Skeletal muscle cell (primary cell): ENCODE measurements around the gene TMPRSS3.

ENCODE experiments used
- DNase-seq: peaks from one replicate; pipeline ENCODE4 v3.0.0-alpha.2; 2010; ENCODE audit warnings: low read depth
- H3K4me3 ChIP-seq: 2 replicates; pipeline ENCODE4 v1.5.1; 2011; ENCODE audit warnings: low read depth, mild to moderate bottlenecking, control low read depth, low read length, moderate library complexity

TMPRSS3 gene

DNA sequence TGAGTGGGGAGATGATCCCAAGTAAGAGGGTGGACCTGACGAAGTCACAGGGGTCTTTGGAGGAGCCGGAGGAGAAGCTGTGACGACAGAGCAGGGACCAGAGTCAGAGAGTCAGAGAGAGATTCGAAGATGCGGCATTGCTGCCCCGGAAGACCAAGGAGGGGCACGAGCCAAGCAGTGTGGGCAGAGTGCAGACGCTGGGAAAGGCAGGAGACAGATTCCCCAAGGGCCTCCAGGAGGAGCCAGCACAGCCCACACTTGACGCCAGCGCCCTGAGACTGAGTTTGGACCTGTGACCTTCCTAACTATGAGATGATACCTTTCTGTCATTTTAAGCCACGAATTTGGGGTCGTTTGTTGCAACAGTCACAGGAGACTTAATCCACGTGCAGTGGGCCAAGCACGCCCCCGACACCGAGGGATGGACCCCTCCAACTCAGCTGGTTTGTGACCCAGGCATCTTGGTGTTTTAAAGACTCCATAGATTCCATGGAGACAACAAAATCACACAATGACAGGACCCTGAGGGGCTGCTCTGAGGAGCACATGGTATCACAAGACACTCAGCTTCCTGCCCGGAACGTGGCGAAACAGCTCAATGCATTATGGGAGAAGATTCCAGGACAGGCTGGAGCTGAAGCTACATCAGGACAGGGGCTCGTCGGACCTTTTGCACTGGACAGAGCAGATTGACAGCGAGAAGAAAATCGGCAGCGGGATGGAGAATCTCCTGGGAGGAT, 18.5 kb downstream of the TMPRSS3 start:
- DNase-seq: no peak
- no peak overlapping the region for H3K4me3 ChIP-seq

DNA sequence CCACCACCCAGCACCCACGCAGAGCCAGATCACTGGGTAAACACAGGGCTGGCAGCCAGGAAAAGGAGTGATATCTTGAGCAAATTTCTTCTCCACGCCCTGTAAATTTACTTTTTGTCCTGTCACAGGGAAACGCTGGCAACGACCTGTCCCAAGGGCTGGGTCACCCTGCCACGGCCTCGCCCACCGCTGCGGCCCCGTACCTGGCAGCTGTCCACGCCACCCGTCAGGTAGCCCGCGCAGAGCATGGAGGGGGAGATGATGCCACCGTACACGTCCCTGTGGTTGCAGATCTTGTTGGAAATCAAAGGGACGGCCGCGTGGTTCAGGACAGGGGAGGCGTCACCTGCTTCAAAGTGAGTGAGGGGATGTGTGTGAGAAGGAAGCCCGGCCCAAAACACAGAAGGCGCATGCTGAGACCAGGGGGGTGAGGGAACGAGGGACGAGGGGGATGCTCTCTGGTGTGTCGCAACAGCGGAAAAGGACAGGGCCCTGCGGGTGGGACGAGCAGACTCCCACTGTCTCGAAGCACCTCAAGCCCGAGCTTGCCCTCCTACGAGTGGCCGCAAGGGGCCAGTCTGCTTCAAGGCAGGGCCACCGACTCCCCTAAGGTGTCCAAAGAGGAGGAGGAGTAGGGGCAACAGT, 19.4 kb downstream of the TMPRSS3 start:
- DNase-seq: no peak
- no peak overlapping the region for H3K4me3 ChIP-seq

DNA sequence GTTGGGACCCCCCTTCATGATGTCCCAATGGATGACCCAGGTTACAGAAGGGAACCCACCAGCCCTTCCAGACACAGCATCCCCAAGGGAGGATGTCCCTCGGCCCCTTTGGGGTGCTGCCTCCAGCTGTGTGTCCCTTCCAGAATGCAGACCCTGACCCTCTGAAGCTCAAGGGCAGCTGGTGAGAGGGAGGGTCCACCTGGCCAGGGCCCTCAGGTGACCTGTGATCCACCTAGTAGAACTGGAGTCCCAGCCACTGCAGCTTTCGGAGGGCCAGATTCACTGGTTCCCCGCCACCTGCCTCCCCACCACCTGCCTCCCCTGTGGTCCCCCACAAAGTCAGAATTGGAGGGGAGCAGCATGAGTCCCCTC, 19.9 kb downstream of the TMPRSS3 start:
- DNase-seq: no peak
- no peak overlapping the region for H3K4me3 ChIP-seq

DNA sequence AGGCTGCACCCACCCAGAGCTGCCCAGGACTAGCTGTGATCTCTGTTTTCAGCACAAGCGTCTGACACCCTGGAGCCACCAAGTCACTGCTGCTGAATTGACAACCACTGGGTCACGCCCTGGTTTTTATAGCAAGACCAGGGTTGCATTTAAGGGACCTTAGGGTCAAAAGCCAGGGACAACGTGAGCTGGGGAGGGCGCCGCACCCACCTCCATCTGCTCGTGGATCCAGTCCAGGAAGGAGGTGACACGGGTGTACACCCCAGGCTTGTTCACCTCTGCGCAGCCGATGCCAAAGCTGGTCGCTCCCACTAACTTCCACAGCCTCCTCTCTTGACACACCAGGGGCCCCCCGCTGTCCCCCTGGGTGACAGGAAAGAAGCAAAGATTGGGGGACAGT, 20.3 kb downstream of the TMPRSS3 start:
- H3K4me3 ChIP-seq: no peak overlapping the region
- no peak for DNase-seq

DNA sequence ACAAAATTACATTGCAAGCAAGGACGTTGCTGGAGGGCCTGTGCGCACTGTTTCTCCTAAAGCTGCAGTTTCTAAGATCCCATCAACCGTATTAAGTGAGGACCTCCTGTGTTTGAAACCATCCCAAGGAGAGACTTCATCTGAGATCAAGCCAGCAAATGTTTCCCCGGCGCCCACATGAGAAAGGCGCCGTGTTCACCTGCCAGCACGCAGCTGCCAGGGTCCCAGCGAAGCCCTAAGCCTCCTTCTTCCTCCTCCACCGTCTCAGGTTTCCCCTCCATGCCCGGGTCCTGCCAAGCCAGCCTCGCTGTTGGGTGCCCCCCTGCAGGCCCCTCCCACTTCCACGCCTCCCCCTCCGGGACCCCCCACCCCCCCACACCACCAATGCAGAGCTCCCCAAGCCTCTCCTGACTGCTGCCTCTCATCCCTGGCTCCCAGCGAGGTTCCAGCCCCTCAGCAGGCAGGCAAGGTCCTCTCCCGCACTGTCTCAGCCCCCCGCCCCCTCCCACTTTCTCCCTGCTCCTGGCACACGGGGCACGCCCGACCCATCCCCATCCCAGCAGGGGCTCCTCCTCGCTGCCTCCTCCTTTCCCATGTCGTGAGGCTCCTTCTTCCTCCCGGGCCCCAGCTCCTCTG, 20.9 kb downstream of the TMPRSS3 start:
- H3K4me3 ChIP-seq: no peak overlapping the region
- no peak for DNase-seq

DNA sequence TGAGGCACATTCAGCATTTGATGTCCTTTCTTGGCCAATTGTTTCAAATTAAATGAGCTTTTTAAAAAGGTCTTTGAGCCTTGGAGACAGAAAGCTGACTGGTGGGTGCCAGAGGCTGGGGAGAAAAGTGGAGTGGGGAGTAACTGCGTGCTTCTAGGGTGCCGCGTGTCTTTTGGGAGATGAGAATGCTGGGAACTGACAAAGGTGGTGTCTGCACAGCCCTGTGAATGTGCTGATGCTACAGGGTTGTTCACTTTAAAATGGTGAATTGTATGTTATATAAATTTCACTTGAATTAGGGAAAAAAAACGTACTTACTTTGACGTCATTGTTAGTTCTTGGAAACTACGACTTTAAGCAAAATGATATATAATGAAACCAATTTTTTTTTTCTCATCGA, 21.4 kb downstream of the TMPRSS3 start:
- DNase-seq: no peak
- H3K4me3 ChIP-seq: no peak overlapping the region

DNA sequence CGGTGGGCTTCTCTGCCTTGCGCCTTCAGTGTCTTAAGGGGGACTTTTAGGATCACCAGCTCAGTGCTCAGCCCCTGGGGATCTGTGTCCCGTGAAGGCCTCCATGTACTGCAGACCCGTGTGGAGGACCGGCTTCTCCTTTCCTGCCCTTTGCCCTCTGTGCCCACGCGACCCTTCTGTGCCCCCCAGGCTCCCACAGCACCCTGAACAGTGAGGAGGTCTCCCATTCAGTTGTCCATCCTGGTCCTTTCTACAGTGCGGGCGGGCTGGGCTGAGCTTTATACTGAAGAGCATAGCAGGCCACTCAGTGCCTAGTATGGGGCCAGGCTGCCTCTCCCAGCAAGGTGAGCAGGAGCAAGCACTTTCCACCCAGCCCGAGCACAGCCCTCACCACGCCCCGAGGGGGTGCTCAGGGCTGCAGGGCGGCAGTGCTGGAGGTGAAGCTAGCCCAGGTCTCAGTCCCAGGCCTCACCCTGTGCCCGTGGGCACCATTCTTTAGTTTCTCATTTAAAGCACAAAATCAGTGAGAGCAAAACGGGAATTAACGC, 21.9 kb downstream of the TMPRSS3 start:
- DNase-seq: no peak
- no peak overlapping the region for H3K4me3 ChIP-seq

DNA sequence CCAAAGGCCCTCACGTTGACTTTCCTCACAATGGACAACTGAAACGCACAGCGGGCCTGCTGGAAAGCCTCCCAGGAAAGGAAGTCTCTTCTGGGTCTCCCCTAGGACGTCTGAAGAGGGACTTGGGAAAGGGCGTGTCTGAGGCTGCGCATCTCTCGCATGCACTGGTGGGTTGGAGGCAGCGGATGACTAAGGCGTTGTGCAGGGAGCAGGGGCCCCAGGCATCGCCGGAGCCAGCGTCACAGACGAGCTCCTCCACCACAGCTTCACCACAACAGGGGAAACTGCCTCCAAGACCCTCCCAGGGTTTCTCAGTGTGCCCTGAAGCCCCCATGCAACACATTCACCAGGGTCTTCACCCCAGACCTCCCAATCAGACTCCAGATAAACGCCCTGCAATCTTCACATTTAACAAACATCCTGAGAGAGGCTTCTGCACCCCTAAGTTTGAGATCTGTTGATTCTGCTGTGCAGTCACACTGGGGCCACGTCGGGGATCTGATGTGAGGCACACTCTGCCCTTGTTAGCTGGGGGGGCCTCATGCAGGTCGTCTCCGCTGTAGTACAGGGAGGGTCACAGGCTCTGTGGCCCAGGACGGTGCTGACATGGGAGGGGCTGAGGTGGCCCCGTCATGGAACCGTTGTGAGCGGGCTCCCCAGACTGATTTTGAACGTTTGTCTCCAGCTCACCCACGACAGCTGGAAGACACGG, 22.5 kb downstream of the TMPRSS3 start:
- DNase-seq: no peak
- H3K4me3 ChIP-seq: no peak overlapping the region

DNA sequence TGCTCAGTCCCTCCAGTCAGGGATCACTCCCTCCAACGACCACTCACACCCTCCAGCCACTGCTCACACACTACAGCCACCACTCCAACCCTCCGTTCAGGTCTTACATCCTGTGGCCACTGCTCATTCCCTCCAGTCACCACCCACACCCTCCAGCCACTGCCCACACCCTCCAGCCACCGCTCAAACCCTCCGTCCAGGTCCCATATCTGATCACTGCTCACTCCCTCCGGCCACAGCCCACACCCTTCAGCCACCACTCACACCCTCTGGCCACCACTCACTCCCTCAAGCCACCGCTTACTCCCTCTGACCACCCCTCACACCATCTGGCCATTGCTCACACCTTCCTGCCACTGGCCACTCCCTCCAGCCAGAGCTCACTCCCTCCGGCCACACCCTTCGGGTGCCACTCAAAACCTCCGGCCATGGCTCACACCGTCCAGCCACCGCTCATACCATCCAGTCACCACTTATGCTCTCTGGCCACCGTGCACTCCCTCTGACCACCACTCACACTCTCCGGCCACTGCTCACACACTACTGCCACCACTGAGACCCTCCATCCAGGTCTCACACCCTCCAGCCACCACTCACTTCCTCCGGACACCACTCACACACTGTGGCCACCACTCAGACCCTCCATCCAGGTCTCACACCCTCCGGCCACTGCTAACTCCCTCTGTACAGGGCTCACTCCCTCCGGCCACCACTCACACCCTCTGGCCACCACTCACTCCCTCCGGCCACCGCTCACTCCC, 24.8 kb downstream of the TMPRSS3 start:
- no peak for DNase-seq
- no peak overlapping the region for H3K4me3 ChIP-seq

DNA sequence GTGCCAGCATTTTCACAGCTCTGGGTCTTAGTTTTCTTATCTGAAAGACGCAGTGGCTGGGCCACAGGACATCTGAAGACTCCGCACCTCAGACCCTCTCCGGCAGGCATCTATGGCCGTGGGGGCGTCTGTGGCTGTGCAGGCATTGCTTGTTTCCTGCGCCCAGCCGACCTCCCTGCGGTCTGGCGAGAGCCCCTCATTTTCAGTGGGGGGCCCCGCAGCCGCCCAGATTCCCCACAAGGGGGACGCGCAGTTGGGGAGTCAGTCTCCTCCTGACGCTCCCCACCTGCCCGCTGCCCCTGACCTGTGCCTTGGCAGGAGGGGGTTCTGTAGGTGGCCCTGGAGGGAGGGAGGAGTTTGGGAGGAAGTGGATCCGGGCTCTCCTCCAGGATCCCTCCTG, 26.0 kb downstream of the TMPRSS3 start:
- no peak for DNase-seq
- H3K4me3 ChIP-seq: no peak overlapping the region

DNA sequence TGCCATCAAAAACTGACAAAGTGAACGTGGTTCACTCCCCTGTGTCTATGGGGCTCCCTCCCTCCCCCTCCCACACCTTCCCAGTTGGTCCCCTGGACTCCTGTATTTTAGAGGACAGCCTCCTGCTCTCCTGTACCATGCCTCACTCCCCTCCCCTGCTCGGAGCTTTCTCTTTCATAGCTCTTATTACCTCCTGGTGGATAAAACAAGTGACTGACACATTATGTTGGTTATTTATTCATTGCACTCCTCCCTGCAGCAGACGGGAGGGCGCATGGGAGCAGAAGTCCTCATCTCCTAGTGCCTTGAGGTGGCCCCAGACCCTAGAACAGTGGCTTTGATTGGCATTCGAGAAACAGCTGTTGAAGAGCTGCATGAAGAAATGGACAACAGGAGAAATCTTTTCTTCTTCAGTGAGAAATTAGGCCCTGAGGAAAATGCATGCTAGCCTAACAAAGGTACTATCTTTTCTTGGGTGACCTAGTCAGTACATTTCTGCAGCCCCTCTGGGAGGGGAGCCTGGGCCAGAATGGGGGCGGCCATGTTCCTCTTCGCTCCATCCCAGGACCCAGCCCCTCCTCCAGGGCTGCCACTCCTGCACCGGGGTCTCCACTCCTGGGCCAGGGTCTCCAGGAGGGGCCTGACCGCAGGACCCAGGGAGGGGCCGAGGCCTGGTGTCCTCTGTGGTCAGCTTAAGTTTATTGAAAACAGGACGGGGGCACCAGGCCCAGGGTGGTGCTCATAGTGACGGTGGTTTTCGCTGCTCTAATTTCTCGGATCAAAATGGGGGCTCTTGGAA, 28.3 kb downstream of the TMPRSS3 start:
- no peak overlapping the region for H3K4me3 ChIP-seq
- DNase-seq: no peak

DNA sequence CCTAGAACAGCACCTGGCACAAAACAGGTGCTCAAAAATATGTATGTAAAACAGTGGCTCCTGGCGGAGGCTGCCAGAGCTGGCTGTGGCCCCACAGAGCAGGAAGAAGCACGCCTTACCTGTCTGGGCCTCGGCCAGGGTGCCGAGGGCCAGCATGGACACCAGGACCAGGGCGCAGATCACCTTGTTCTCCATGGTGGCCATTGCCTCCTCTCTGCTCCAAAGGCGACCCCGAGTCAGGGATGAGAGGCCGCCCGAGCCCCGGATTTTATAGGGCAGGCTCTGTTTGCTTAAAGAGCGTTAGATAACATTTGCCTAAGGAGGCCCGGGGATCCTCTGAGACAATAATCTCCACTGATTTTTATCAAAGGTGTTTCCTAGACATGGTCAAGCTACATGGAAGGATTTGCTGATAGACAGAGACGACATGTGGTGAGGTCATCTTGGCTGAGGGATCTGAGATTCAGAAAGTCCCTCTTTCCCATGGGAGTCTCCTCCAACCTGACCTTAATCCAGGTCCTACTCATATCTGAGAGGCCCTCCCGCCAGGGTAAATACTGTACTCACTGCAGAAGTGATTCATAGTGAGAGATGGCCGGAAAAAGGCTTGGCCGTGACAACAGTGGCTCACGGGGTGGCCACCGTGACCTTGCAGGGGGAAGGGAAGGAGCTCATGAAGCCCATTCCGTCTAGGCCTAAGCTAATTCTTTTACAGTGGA, 29.4 kb downstream of the TMPRSS3 start, which contains the start of gene TFF1:
TSS of gene TFF1 (minus strand) at position 244 of the 719 bp plus-strand sequence. CDS start at position 204, 40 bp downstream.
- no peak for DNase-seq
- H3K4me3 ChIP-seq: no peak within 1 kb of the TSS

DNA sequence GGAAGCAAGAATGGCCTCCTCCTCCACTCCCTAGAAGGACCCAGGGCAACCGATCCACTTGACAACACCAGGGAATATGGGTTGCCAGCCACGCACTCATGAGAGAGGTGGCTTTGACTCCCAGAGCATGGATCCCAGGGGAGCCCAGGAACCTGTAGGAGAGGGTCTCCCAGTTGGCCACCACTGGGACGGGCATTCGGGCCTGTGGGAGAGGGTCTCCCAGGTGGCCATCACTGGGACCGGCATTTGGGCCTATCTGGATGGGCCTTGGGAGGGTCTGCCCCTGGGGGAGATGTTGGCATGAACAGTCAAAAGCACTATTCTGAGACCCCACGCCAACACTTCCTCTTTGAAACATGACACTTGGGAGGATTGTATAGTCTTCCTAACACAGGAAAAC, 30.1 kb downstream of the TMPRSS3 start:
- no peak for DNase-seq
- no peak overlapping the region for H3K4me3 ChIP-seq

DNA sequence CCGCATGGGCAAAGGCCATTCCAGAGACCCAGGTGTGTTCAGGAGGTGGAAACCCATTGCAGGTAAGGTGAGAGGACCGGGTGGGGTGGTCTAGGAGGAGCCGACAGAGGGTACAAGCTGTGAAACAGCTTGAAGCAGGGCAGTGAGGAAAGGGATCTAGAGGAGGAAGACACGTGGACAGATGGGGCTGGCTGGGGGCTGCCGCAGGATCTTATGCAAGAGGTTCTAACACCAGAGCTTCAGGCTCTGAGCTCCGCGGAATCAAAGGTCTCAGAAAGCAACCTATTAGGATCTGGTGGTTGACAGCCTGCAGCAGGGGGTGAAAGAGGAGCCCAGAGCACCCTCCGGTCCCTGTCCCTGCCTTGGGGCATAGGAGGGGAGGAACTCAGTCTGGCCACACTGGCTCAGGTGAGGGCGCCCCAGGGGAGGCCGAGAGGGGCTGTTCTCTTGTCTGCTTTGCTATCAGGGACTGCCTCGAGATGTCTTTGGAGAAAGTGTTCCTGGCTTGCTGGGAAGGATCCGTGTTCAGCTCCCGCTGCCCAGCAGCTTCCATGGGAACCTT, 31.5 kb downstream of the TMPRSS3 start:
- DNase-seq: no peak
- no peak overlapping the region for H3K4me3 ChIP-seq

DNA sequence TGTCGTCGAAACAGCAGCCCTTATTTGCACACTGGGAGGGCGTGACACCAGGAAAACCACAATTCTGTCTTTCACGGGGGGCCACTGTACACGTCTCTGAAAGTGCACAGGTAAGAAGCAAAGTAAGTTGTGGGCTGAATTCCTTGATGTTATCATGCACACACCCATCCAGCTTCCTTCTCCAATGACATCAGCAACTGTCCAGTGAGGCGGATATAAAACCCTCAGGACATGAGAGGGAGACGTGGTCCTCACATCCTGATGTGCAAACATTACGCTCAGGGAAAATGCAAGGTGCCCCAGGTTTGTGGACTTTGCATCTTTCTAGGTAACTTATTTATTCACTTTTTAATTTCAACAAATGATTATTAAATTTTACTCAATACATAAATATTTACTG, 32.5 kb downstream of the TMPRSS3 start:
- DNase-seq: no peak

DNA sequence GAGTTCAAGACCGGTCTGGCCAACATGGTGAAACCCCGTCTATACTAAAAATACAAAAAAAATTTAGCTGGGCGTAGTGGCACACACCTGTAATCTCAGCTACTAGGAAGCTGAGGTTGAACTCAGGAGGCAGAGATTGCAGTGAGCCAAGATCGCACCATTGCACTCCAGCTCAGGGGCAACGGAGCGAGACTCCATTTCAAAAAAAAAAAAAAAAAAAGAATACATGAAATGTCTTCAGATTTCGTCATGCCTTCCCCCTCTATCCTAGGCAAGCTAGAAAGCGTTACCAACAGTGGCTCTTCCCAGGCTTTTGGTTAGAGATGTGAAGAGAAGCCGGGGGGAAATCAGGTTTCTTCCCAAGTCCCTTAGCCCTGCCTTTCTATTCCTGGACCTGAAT, 33.2 kb downstream of the TMPRSS3 start:
- H3K4me3 ChIP-seq: no peak overlapping the region
- no peak for DNase-seq

More for the DNA sequence above, 32.5 kb downstream of the TMPRSS3 start:
- no peak overlapping the region for H3K4me3 ChIP-seq

DNA sequence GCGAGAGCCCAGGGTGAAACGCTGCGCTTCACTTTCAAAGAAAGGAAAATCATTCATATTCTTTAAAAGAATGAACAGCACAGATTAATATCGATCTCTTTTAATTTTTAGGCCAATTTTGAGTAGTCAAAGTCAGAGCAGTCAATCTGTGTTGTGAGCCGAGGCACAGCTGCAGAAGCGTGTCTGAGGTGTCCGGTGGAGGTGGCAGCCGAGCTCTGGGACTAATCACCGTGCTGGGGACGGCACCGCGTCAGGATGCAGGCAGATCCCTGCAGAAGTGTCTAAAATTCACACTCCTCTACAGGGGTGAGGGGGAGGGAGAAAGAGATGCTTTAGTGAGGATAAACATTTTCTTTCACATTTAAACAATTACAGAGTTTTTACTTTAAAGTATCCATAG, 33.7 kb downstream of the TMPRSS3 start:
- H3K4me3 ChIP-seq: no peak overlapping the region
- DNase-seq: no peak

DNA sequence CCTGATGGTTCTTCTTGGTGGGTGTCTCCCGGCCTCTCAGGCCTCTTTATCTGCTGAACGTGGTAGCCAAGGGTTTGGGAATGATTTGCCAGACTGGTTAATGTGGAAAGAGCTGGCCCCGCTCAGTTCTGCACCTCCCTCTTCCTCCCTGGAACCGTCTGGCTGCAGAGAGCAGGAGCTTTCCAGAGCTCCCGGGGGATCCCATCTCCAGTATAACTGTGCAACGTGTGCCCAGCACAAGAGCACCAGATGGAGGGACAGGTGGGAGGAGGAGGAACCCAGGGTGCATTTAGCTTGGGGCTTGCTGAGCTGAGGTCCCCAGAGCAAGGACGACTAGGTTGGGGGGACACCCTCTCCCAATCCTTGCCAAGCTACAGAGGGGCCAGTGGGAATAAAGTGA, 34.6 kb downstream of the TMPRSS3 start:
- no peak for DNase-seq
- H3K4me3 ChIP-seq: no peak overlapping the region
